H9 (cell line): Measurements from ENCODE around the gene CASK. TPM values are rescaled to one million over a fixed set of nuclear protein-coding genes. Genes with fewer than 3 reads are reported as not detected.

Experiments used
- DNase-seq: peaks from one replicate; pipeline ENCODE4 v3.0.0-alpha.2; 2017
- H2AFZ ChIP-seq: one replicate; pipeline ENCODE4 v1.6.1; 2013; ENCODE audit warnings: mild to moderate bottlenecking, low read length, control low read depth, moderate library complexity
- H2AK5ac ChIP-seq: 2 replicates; pipeline ENCODE4 v1.6.1; 2013; ENCODE audit warnings: low read length, control low read depth, mixed read lengths; ENCODE audit not compliant: insufficient read length
- H2BK120ac ChIP-seq: one replicate; pipeline ENCODE4 v1.6.1; 2013; ENCODE audit warnings: low read depth, mild to moderate bottlenecking, low read length, control low read depth, inconsistent platforms; ENCODE audit not compliant: poor library complexity, severe bottlenecking
- H2BK12ac ChIP-seq: 2 replicates; pipeline ENCODE4 v1.6.1; 2013; ENCODE audit warnings: low read length, control low read depth, mixed read lengths, low read depth; ENCODE audit not compliant: insufficient read length
- H2BK15ac ChIP-seq: 2 replicates; pipeline ENCODE4 v1.6.1; 2013; ENCODE audit warnings: low read depth, low read length, control low read depth
- H2BK20ac ChIP-seq: one replicate; pipeline ENCODE4 v1.6.1; 2013; ENCODE audit warnings: low read depth, mild to moderate bottlenecking, low read length, control low read depth, inconsistent platforms; ENCODE audit not compliant: poor library complexity, severe bottlenecking
- H2BK5ac ChIP-seq: 2 replicates; pipeline ENCODE4 v1.6.1; 2013; ENCODE audit warnings: low read length, control low read depth, mixed read lengths; ENCODE audit not compliant: insufficient read length
- H3K14ac ChIP-seq: 2 replicates; pipeline ENCODE4 v1.6.1; 2013; ENCODE audit warnings: low read length, control low read depth; ENCODE audit not compliant: insufficient read depth
- H3K18ac ChIP-seq: 2 replicates; pipeline ENCODE4 v1.6.1; 2013; ENCODE audit warnings: low read depth, mild to moderate bottlenecking, mixed read lengths, low read length, control low read depth; ENCODE audit not compliant: insufficient read length
- H3K23ac ChIP-seq: 2 replicates; pipeline ENCODE4 v1.6.1; 2013; ENCODE audit warnings: low read length, control low read depth, mixed read lengths, low read depth; ENCODE audit not compliant: insufficient read length
- H3K23me2 ChIP-seq: 2 replicates; pipeline ENCODE4 v1.6.1; 2013; ENCODE audit warnings: low read depth, mild to moderate bottlenecking, mixed read lengths, low read length, control low read depth; ENCODE audit not compliant: insufficient read length, poor library complexity, severe bottlenecking
- H3K27ac ChIP-seq: 2 replicates; pipeline ENCODE4 v1.5.1; 2013; ENCODE audit warnings: low read length, control low read depth, mixed read lengths, low read depth; ENCODE audit not compliant: insufficient read length
- H3K27me3 ChIP-seq: 2 replicates; pipeline ENCODE4 v1.6.1; 2013; ENCODE audit warnings: low read length, control low read depth, inconsistent platforms; ENCODE audit not compliant: insufficient read depth
- H3K4ac ChIP-seq: 2 replicates; pipeline ENCODE4 v1.6.1; 2013; ENCODE audit warnings: low read depth, mild to moderate bottlenecking, control low read depth, inconsistent platforms, low read length, moderate library complexity
- H3K4me1 ChIP-seq: 2 replicates; pipeline ENCODE4 v1.6.1; 2013; ENCODE audit warnings: low read length, control low read depth, inconsistent platforms; ENCODE audit not compliant: insufficient read depth
- H3K4me2 ChIP-seq: 2 replicates; pipeline ENCODE4 v1.6.1; 2013; ENCODE audit warnings: low read length, control low read depth, mixed read lengths; ENCODE audit not compliant: insufficient read length, insufficient read depth
- H3K56ac ChIP-seq: 2 replicates; pipeline ENCODE4 v1.6.1; 2013; ENCODE audit warnings: low read depth, mild to moderate bottlenecking, mixed read lengths, low read length, control low read depth; ENCODE audit not compliant: insufficient read length
- H3K79me1 ChIP-seq: 2 replicates; pipeline ENCODE4 v1.6.1; 2013; ENCODE audit warnings: low read depth, mild to moderate bottlenecking, moderate library complexity, low read length, control low read depth, inconsistent platforms; ENCODE audit not compliant: insufficient read depth, poor library complexity, severe bottlenecking
- H3K79me2 ChIP-seq: 2 replicates; pipeline ENCODE4 v1.6.1; 2013; ENCODE audit warnings: low read length, control low read depth, inconsistent platforms; ENCODE audit not compliant: insufficient read depth
- H3K9ac ChIP-seq: 2 replicates; pipeline ENCODE4 v1.6.1; 2013; ENCODE audit warnings: low read length, control low read depth, mixed read lengths; ENCODE audit not compliant: insufficient read length; ENCODE audit errors: extremely low read depth
- H3K9me3 ChIP-seq: one replicate; pipeline ENCODE4 v1.6.1; 2013; ENCODE audit warnings: low read depth, low read length, inconsistent platforms; ENCODE audit not compliant: control insufficient read depth
- H3T11ph ChIP-seq: one replicate; pipeline ENCODE4 v1.6.1; 2013; ENCODE audit warnings: mild to moderate bottlenecking, low read length, control low read depth, inconsistent platforms
- H4K20me1 ChIP-seq: one replicate; pipeline ENCODE4 v1.6.1; 2013; ENCODE audit not compliant: control insufficient read depth, insufficient read length, insufficient read depth
- H4K5ac ChIP-seq: 2 replicates; pipeline ENCODE4 v1.6.1; 2013; ENCODE audit warnings: low read depth, mild to moderate bottlenecking, mixed read lengths, low read length, control low read depth; ENCODE audit not compliant: insufficient read length
- H4K8ac ChIP-seq: replicated peaks from 2 replicates; pipeline ENCODE4 v1.6.1; 2013; ENCODE audit warnings: low read length, control low read depth, mixed read lengths, low read depth; ENCODE audit not compliant: insufficient read length
- H4K91ac ChIP-seq: 2 replicates; pipeline ENCODE4 v1.6.1; 2013; ENCODE audit warnings: low read depth, mild to moderate bottlenecking, moderate library complexity, mixed read lengths, low read length, control low read depth; ENCODE audit not compliant: insufficient read length
- H3K27ac Mint-ChIP-seq, 3 experiments: 2 replicates in 2 of 3; 3 replicates in 1 of 3; pipeline ENCODE4 v1.8.0; 2020 to 2021; ENCODE audit warnings: mixed read lengths in 3 of 3, mild to moderate bottlenecking in 1 of 3, moderate library complexity in 1 of 3
- H3K27me3 Mint-ChIP-seq: 2 replicates; pipeline ENCODE4 v1.8.0; 2021; ENCODE audit warnings: low read depth, mild to moderate bottlenecking, moderate library complexity, mixed read lengths
- H3K36me3 Mint-ChIP-seq, 3 experiments: 2 replicates in 2 of 3; 3 replicates in 1 of 3; pipeline ENCODE4 v1.8.0; 2020 to 2021; ENCODE audit warnings: low read depth in 3 of 3, mixed read lengths in 3 of 3; ENCODE audit not compliant: insufficient read depth in 1 of 3
- H3K4me1 Mint-ChIP-seq, 2 experiments: 2 replicates each; pipeline ENCODE4 v1.8.0; 2020; ENCODE audit warnings: mixed read lengths in 2 of 2
- H3K4me3 Mint-ChIP-seq, 2 experiments: 2 replicates in 1 of 2; 3 replicates in 1 of 2; pipeline ENCODE4 v1.8.0; 2020 to 2021; ENCODE audit warnings: mild to moderate bottlenecking in 2 of 2, mixed read lengths in 2 of 2, moderate library complexity in 1 of 2
- H3K9me3 Mint-ChIP-seq, 2 experiments: 2 replicates in 1 of 2; 3 replicates in 1 of 2; pipeline ENCODE4 v1.8.0; 2020; ENCODE audit warnings: mild to moderate bottlenecking in 2 of 2, mixed read lengths in 2 of 2, moderate library complexity in 1 of 2
- WGBS: extraction: QIAGEN DNeasy Blood & Tissue Kit; methylation state at CpG from one replicate; pipeline ENCODE4 v1.1.7; 2013; ENCODE audit warnings: missing lambda C conversion rate, low lambda C conversion rate, mixed read lengths; ENCODE audit not compliant: insufficient read length; ENCODE audit errors: extremely low coverage; 5-methylcytosine and 5-hydroxymethylcytosine counted together
- total RNA-seq: library from RNA; stranded (reverse); gene quantifications from 2 replicates; pipeline ENCODE4 v1.2.1, GENCODE V29; 2021
- TF ChIP-seq, protein P1 (sequence below): fragments of 200-600 bp; sonication (generic); conservative IDR thresholded peaks from 3 replicates; pipeline ENCODE4 v1.8.0; 2021; ENCODE audit warnings: antibody characterized with exemption, mild to moderate bottlenecking

Gene CASK
- total RNA-seq, 1 experiment from 2014 or later: 44.1 TPM

DNA sequence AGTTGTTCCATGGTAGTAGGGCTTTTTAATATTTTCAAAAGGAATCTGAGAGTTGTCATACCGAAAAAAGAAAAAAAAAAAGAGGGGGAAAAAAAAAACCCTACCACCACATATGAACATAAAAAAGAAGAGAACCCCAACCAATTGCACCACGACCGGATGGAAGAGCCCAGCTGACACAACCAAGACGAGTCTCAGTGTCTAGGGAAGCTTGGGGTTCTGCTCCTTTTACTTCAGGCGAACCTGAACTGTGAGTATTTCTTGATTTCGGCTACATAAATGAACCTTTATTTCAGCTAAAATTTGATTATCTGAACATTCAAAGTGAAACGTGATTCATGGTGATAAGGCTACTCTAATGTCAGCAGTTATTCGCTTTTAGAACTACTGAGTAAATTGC, 234.5 kb downstream of the CASK start, which contains the start of gene GPR34:
Gene GPR34 (plus strand): TSS at position 139 of the 400 bp plus-strand sequence. CDS start 6,661 bp downstream, outside the sequence.
- TF ChIP-seq, protein P1, sequence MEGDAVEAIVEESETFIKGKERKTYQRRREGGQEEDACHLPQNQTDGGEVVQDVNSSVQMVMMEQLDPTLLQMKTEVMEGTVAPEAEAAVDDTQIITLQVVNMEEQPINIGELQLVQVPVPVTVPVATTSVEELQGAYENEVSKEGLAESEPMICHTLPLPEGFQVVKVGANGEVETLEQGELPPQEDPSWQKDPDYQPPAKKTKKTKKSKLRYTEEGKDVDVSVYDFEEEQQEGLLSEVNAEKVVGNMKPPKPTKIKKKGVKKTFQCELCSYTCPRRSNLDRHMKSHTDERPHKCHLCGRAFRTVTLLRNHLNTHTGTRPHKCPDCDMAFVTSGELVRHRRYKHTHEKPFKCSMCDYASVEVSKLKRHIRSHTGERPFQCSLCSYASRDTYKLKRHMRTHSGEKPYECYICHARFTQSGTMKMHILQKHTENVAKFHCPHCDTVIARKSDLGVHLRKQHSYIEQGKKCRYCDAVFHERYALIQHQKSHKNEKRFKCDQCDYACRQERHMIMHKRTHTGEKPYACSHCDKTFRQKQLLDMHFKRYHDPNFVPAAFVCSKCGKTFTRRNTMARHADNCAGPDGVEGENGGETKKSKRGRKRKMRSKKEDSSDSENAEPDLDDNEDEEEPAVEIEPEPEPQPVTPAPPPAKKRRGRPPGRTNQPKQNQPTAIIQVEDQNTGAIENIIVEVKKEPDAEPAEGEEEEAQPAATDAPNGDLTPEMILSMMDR: no peak
- no peak for DNase-seq
- Histone ChIP-seq H3K56ac (no peak within 1 kb of the TSS), H3K9ac (no peak within 1 kb of the TSS), H3K14ac (no peak within 1 kb of the TSS), H3K23me2 (no peaks in the 10 kb centered on the region), H3K27ac (no peak within 1 kb of the TSS), H2BK5ac (no peak within 1 kb of the TSS), H3K79me2 (no peaks in the 10 kb centered on the region), H3K4me1 (no peaks in the 10 kb centered on the region), H3K23ac (no peak within 1 kb of the TSS), H3K18ac (no peak within 1 kb of the TSS), H3K9me3 (no peaks in the 10 kb centered on the region), H3K4me2 (no peak within 1 kb of the TSS), H2AFZ (no peak within 1 kb of the TSS), H4K20me1 (no peaks in the 10 kb centered on the region), H3K27me3 (no peaks in the 10 kb centered on the region), H4K5ac (no peak within 1 kb of the TSS), H4K91ac (no peak within 1 kb of the TSS), H3K79me1 (no peaks in the 10 kb centered on the region), H2BK120ac (no peak within 1 kb of the TSS), H2BK15ac (no peak within 1 kb of the TSS), H4K8ac (no peak within 1 kb of the TSS), H2BK12ac (no peak within 1 kb of the TSS), H3K4ac (no peak within 1 kb of the TSS), H3T11ph (no peak within 1 kb of the TSS), H2BK20ac (no peak within 1 kb of the TSS), H2AK5ac (no peak within 1 kb of the TSS)
- no peak within 1 kb of the TSS for H3K27ac Mint-ChIP-seq
- H3K36me3 Mint-ChIP-seq: peaks cover 0 to 12% (median 0%) of the 10 kb centered on the region in 3 experiments; a peak in 2 of 7 replicates
- no peak within 1 kb of the TSS for H3K4me3 Mint-ChIP-seq
- peaks cover 46 to 51% of the 10 kb centered on the region in 2 experiments for H3K9me3 Mint-ChIP-seq
- no peaks in the 10 kb centered on the region for H3K4me1 Mint-ChIP-seq
- H3K27me3 Mint-ChIP-seq: no peaks in the 10 kb centered on the region
- no CpG with 5 or more reads among the region's 8 CpGs for WGBS
